ELF-1 (cell line): ENCODE data around the gene SERINC4.

ENCODE experiments used
- DNase-seq: peaks from one replicate; pipeline ENCODE4 v3.0.0-alpha.2; 2016; ENCODE audit warnings: low read depth, low spot score

SERINC4 gene

DNA sequence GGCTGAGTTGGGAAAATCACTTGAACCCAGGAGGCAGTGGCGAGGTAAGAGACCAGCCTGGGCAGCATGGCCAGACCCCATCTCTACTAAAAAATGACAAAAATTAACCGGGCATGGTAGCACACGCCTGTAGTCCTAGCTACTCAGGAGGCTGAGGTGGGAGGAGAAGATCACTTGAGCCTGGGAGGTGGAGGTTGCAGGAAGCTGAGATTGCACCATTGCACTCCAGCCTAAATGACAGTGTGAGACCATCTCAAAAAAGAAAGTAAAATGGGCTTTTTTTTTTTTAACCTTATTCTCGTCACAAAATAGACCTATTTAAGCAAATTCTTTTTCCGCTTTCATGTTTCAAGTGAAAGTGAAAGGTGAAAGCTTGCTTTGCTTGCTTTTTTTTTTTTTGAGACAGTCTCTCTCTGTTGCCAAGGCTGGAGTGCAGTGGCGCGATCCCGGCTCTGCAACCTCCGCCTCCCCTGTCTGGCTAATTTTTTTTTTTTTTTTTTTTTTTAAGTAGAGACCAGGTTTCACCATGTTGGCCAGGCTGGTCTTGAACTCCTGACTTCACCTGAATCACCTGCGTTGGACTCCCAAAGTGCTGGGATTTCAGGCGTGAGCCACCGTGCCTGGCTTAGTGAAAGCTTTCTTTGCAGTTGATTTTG lies 50.2 kb downstream of the SERINC4 start:
- no peak for DNase-seq

DNA sequence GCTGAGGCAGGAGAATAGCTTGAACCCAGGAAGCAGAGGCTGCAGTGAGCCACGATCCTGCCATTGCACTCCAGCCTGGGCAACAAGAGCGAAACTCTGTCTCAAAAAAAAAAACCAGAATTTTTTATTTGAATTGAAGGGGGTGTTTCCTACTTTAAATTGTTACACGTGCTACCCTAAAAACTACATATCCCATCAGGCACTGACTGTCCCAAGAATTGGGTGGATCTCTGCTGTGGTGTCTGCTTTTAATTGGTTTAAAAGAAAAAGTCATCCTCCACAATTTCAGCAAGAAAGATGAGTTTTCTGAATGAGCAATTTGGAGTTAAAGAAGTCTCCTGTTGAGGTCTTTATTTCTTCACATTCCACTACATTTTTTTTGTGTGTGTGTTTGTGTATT lies 51.6 kb downstream of the SERINC4 start:
- no peak for DNase-seq

DNA sequence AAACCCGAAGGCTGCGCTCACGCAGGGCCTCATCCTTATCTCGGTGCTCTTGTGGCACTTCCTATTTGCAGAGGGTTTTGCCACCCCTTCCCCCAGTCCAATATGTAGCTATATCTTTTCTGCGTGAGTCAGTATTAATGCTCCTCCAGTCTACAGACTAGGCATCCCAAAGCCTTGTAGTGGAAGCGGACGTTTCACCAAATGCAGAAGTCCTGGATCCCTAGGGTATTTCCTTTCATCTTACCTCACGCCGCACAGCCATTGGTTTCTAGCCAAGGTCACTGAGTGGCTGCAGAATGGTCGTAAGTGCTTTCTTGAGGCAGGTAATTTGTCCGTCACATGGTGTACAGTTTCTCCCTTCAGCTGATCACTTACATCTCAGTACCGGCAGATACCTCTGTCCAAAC lies 53.1 kb downstream of the SERINC4 start:
- peak; percentile 54 for DNase-seq

DNA sequence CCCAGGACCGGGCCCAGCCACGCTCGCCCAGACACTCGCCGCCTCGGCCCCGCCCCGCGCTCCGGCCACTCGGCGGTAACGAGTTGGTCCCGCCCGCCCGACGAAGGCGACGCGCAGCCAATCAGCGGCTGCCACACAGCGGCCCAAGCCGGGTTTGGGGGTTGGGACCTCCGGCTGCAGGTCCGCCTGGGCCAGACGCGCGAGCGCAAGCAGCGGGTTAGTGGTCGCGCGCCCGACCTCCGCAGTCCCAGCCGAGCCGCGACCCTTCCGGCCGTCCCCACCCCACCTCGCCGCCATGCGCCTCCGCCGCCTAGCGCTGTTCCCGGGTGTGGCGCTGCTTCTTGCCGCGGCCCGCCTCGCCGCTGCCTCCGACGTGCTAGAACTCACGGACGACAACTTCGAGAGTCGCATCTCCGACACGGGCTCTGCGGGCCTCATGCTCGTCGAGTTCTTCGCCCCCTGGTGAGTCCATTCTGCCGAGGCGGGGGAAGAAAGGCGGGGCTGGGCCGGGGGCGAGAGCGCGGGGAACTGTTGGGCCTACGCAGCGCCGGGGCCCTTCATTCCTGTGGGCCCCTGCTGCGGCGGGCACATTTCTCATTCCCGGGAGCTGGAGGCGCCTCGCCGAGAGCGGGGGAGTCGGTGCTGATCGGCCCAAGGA lies 53.6 kb downstream of the SERINC4 start, which contains the start of gene PDIA3:
TSS of gene PDIA3 (plus strand) at position 194 of the 658 bp plus-strand sequence. CDS start at position 296, 102 bp downstream.
- DNase-seq: peak; percentile 97
